ENCODE data around the gene MPND. TPM values are rescaled to one million over a fixed set of nuclear protein-coding genes. Genes with fewer than 3 reads are reported as not detected.

MPND gene
- total RNA-seq, 2 donors from 2014 or later = 51.5 to 55.9 TPM

DNA sequence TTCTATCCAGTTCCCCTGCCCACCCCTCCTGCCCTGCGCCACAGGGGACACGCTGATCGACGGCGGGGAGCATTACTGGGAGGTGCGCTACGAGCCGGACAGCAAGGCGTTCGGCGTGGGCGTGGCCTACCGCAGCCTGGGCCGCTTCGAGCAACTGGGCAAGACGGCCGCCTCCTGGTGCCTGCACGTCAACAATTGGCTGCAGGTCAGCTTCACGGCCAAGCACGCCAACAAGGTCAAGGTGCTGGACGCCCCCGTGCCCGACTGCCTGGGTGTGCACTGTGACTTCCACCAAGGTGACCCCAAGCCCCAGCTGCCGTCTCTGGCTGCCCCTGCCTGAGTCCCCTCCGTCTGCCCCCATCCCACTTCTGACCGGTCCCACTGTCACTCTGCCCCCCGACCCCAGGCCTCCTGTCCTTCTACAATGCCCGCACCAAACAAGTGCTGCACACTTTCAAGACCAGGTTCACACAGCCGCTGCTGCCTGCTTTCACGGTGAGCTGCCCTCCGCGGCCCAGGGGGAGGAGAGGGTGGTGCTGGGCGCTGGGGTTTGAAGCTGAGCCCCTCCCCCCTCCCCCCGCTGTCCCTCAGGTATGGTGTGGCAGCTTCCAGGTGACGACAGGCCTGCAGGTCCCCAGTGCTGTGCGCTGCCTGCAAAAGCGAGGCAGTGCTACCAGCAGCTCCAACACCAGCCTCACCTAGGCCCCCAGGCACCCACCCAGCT, 20.3 kb upstream of the MPND start:
- H3K9me3 Mint-ChIP-seq = peaks cover 31% of the 10 kb centered on the region
- no peak overlapping the region for H3K9ac ChIP-seq (ENCODE audit: extremely low read depth, low read length, poor library complexity, severe bottlenecking)
- H3K36me3 Mint-ChIP-seq (ENCODE audit: low read depth) = peaks cover 32% of the 10 kb centered on the region
- H3K4me3 Mint-ChIP-seq = no peak overlapping the region
- 93 to 95% methylated on average over 21 to 36 of the region's 37 CpGs for WGBS, 2 experiments (ENCODE audit: insufficient coverage in 1 of 2, insufficient read length in 1 of 2)
- peaks cover 7% of the 10 kb centered on the region for H3K27me3 Mint-ChIP-seq (ENCODE audit: insufficient read depth)
- peaks cover 17% of the 10 kb centered on the region for H3K27me3 ChIP-seq (ENCODE audit: control insufficient read depth, insufficient read depth, low read length, poor library complexity, severe bottlenecking)
- H3K4me1 Mint-ChIP-seq = peaks cover 5% of the 10 kb centered on the region
- no peaks in the 10 kb centered on the region for H3K36me3 ChIP-seq (ENCODE audit: control insufficient read depth, insufficient read depth, low read length)
- peaks cover 10% of the 10 kb centered on the region for H3K9me3 ChIP-seq (ENCODE audit: control insufficient read depth, low read length)
- no peak for DNase-seq
- TF ChIP-seq, protein P1, sequence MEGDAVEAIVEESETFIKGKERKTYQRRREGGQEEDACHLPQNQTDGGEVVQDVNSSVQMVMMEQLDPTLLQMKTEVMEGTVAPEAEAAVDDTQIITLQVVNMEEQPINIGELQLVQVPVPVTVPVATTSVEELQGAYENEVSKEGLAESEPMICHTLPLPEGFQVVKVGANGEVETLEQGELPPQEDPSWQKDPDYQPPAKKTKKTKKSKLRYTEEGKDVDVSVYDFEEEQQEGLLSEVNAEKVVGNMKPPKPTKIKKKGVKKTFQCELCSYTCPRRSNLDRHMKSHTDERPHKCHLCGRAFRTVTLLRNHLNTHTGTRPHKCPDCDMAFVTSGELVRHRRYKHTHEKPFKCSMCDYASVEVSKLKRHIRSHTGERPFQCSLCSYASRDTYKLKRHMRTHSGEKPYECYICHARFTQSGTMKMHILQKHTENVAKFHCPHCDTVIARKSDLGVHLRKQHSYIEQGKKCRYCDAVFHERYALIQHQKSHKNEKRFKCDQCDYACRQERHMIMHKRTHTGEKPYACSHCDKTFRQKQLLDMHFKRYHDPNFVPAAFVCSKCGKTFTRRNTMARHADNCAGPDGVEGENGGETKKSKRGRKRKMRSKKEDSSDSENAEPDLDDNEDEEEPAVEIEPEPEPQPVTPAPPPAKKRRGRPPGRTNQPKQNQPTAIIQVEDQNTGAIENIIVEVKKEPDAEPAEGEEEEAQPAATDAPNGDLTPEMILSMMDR (conservative IDR thresholded peaks at IDR 0.05) = no peak
- H3K27ac Mint-ChIP-seq = no peak overlapping the region
- H3K4me1 ChIP-seq (ENCODE audit: control insufficient read depth, insufficient read depth, low read length) = no peaks in the 10 kb centered on the region
- no peak overlapping the region for H3K27ac ChIP-seq (ENCODE audit: low read depth, low read length)
- no peak overlapping the region for H3K4me3 ChIP-seq (ENCODE audit: low read length)

DNA sequence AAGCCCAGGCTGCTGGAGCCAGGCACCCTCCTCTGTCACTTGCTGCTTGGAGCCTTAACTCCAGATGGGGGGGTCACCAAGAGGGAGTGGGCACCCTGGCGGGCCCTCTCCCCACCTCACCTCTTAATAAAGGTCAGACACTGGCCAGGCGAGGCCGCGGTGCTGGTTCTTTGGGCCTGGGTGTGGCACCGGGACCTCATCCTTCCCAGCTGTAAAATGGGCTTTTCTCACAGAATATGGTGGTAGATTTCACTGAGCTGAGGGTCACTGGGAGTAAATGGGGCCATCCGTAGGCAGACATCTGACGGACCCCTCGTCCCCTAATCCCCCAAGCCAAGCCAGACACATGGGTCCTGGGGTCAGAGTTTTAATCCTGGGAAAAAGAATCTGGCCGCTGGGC, 19.7 kb upstream of the MPND start:
- peaks cover 10% of the 10 kb centered on the region for H3K9me3 ChIP-seq (ENCODE audit: control insufficient read depth, low read length)
- H3K27ac ChIP-seq (ENCODE audit: low read depth, low read length) = no peak overlapping the region
- Mint-ChIP-seq H3K4me3 (no peak overlapping the region), H3K27me3 (ENCODE audit: insufficient read depth) (peaks cover 7% of the 10 kb centered on the region), H3K9me3 (peaks cover 26% of the 10 kb centered on the region), H3K36me3 (ENCODE audit: low read depth) (peaks cover 26% of the 10 kb centered on the region), H3K4me1 (peaks cover 5% of the 10 kb centered on the region), H3K27ac (no peak overlapping the region)
- TF ChIP-seq, protein P1 (conservative IDR thresholded peaks at IDR 0.05) = no peak
- WGBS, 2 experiments (ENCODE audit: insufficient coverage in 1 of 2, insufficient read length in 1 of 2) = 90 to 99% methylated on average over 9 of the region's 9 CpGs
- H3K9ac ChIP-seq (ENCODE audit: extremely low read depth, low read length, poor library complexity, severe bottlenecking) = no peak overlapping the region
- H3K36me3 ChIP-seq (ENCODE audit: control insufficient read depth, insufficient read depth, low read length) = no peaks in the 10 kb centered on the region
- H3K27me3 ChIP-seq (ENCODE audit: control insufficient read depth, insufficient read depth, low read length, poor library complexity, severe bottlenecking) = peaks cover 17% of the 10 kb centered on the region
- DNase-seq = no peak
- no peaks in the 10 kb centered on the region for H3K4me1 ChIP-seq (ENCODE audit: control insufficient read depth, insufficient read depth, low read length)
- no peak overlapping the region for H3K4me3 ChIP-seq (ENCODE audit: low read length)

DNA sequence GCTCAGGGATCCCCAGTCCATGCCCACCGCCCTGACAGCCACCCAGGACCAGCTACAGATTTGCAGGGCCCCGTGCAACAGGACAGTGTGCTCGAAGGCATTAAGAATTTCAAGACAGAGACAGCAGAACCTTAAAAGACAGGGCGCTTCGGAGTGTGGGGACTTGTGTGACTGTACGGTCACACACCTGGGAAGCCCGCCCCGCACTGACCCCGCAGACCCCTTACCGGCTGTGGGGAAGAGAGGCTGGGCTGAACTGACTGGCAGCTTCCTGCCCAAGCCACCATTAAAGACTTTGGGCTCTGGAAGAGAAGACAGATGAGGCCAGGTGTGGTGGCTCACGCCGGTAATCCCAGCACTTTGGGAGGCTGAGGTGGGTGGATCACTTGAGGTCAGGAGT, 19.1 kb upstream of the MPND start:
- Mint-ChIP-seq H3K4me3 (no peak overlapping the region), H3K4me1 (peaks cover 5% of the 10 kb centered on the region), H3K9me3 (peaks cover 21% of the 10 kb centered on the region), H3K27me3 (ENCODE audit: insufficient read depth) (peaks cover 7% of the 10 kb centered on the region), H3K27ac (no peak overlapping the region), H3K36me3 (ENCODE audit: low read depth) (peaks cover 21% of the 10 kb centered on the region)
- peaks cover 17% of the 10 kb centered on the region for H3K27me3 ChIP-seq (ENCODE audit: control insufficient read depth, insufficient read depth, low read length, poor library complexity, severe bottlenecking)
- DNase-seq = no peak
- H3K36me3 ChIP-seq (ENCODE audit: control insufficient read depth, insufficient read depth, low read length) = no peaks in the 10 kb centered on the region
- no peak overlapping the region for H3K9ac ChIP-seq (ENCODE audit: extremely low read depth, low read length, poor library complexity, severe bottlenecking)
- H3K4me1 ChIP-seq (ENCODE audit: control insufficient read depth, insufficient read depth, low read length) = no peaks in the 10 kb centered on the region
- TF ChIP-seq, protein P1 (conservative IDR thresholded peaks at IDR 0.05) = no peak
- no peak overlapping the region for H3K4me3 ChIP-seq (ENCODE audit: low read length)
- 93 to 95% methylated on average over 10 to 12 of the region's 12 CpGs for WGBS, 2 experiments (ENCODE audit: insufficient coverage in 1 of 2, insufficient read length in 1 of 2)
- peaks cover 10% of the 10 kb centered on the region for H3K9me3 ChIP-seq (ENCODE audit: control insufficient read depth, low read length)
- no peak overlapping the region for H3K27ac ChIP-seq (ENCODE audit: low read depth, low read length)
